ENCODE measurements around the gene PABPC4L.
"Not testable (repeated sequence)": the region's sequence is repeated elsewhere in the genome, so short reads cannot be mapped to it uniquely, and the experiment has no call there.

The PABPC4L gene

GRCh38 chr4:134201216-134202161, at the start of gene PABPC4L:
TSS of gene PABPC4L (minus strand) at chr4:134201789. CDS start at chr4:134201019, 770 bp downstream.
- DNase-seq = peak; percentile 81

- no peak for DNase-seq
Measured at GRCh38 chr4:134251322-134251721, 49.7 kb upstream of the PABPC4L start.

- DNase-seq = no peak
Measured at GRCh38 chr4:134243742-134244713, 42.4 kb upstream of the PABPC4L start.

GRCh38 chr4:134219043-134219442, 17.5 kb upstream of the PABPC4L start:
- no peak for DNase-seq

- DNase-seq = no peak
Measured at GRCh38 chr4:134216411-134216810, 14.8 kb upstream of the PABPC4L start.

- no peak for DNase-seq
Measured at GRCh38 chr4:134215620-134216344, 14.2 kb upstream of the PABPC4L start.

GRCh38 chr4:134207955-134208354, 6.4 kb upstream of the PABPC4L start:
- DNase-seq = not testable (repeated sequence)

- no peak for DNase-seq
Measured at GRCh38 chr4:134202166-134202956, 772 bp upstream of the PABPC4L start.

GRCh38 chr4:134200811-134201215, 776 bp downstream of the PABPC4L start:
- DNase-seq = no peak

- no peak for DNase-seq
Measured at GRCh38 chr4:134189949-134190348, 11.6 kb downstream of the PABPC4L start.

GRCh38 chr4:134189480-134189879, 12.1 kb downstream of the PABPC4L start:
- DNase-seq = no peak

- no peak for DNase-seq
Measured at GRCh38 chr4:134178706-134179105, 22.9 kb downstream of the PABPC4L start.

GRCh38 chr4:134174271-134174670, 27.3 kb downstream of the PABPC4L start:
- no peak for DNase-seq

- no peak for DNase-seq
Measured at GRCh38 chr4:134160211-134160610, 41.4 kb downstream of the PABPC4L start.

GRCh38 chr4:134154097-134154496, 47.5 kb downstream of the PABPC4L start:
- DNase-seq = no peak

GRCh38 chr4:134147941-134148340, 53.6 kb downstream of the PABPC4L start:
- DNase-seq = no peak

Data from retina (tissue), 1 donor.